Measurements from ENCODE around the gene TECPR1. TPM values are rescaled to one million over a fixed set of nuclear protein-coding genes. Genes with fewer than 3 reads are reported as not detected.

Gene TECPR1
- total RNA-seq, 1 donor from 2014 or later: 174 TPM

GRCh38 chr7:98236355-98237185 is 15.5 kb downstream of the TECPR1 start:
- Mint-ChIP-seq H3K9me3 (ENCODE audit: unreplicated experiment) (peaks cover 7% of the 10 kb centered on the region), H3K4me1 (ENCODE audit: low read depth, unreplicated experiment) (no peaks in the 10 kb centered on the region), H3K36me3 (ENCODE audit: unreplicated experiment) (peaks cover 6% of the 10 kb centered on the region), H3K4me3 (ENCODE audit: unreplicated experiment) (no peak overlapping the region), H3K27ac (ENCODE audit: unreplicated experiment) (no peak overlapping the region), H3K27me3 (ENCODE audit: unreplicated experiment) (no peaks in the 10 kb centered on the region)
- no peak for DNase-seq
- TF ChIP-seq CTCF (IDR thresholded peaks at IDR 0.05; ENCODE audit: partially characterized antibody, unreplicated experiment): no peak

- H3K36me3 Mint-ChIP-seq (ENCODE audit: unreplicated experiment): peaks cover 6% of the 10 kb centered on the region
- H3K27ac Mint-ChIP-seq (ENCODE audit: unreplicated experiment): no peak overlapping the region
Observed at GRCh38 chr7:98235901-98236300, 16.1 kb downstream of the TECPR1 start.

GRCh38 chr7:98234429-98235147 is 17.4 kb downstream of the TECPR1 start:
- H3K27ac Mint-ChIP-seq (ENCODE audit: unreplicated experiment): no peak overlapping the region
- DNase-seq: no peak
- H3K36me3 Mint-ChIP-seq (ENCODE audit: unreplicated experiment): peaks cover 6% of the 10 kb centered on the region
- peaks cover 7% of the 10 kb centered on the region for H3K9me3 Mint-ChIP-seq (ENCODE audit: unreplicated experiment)
- no peaks in the 10 kb centered on the region for H3K4me1 Mint-ChIP-seq (ENCODE audit: low read depth, unreplicated experiment)
- no peak overlapping the region for H3K4me3 Mint-ChIP-seq (ENCODE audit: unreplicated experiment)
- no peaks in the 10 kb centered on the region for H3K27me3 Mint-ChIP-seq (ENCODE audit: unreplicated experiment)
- TF ChIP-seq CTCF (IDR thresholded peaks at IDR 0.05; ENCODE audit: partially characterized antibody, unreplicated experiment): no peak

More at GRCh38 chr7:98235901-98236300, 16.1 kb downstream of the TECPR1 start:
- Mint-ChIP-seq H3K4me3 (ENCODE audit: unreplicated experiment) (no peak overlapping the region), H3K9me3 (ENCODE audit: unreplicated experiment) (peaks cover 7% of the 10 kb centered on the region), H3K4me1 (ENCODE audit: low read depth, unreplicated experiment) (no peaks in the 10 kb centered on the region), H3K27me3 (ENCODE audit: unreplicated experiment) (no peaks in the 10 kb centered on the region)
- TF ChIP-seq CTCF (IDR thresholded peaks at IDR 0.05; ENCODE audit: partially characterized antibody, unreplicated experiment): no peak
- no peak for DNase-seq

GRCh38 chr7:98233219-98234070 is 18.6 kb downstream of the TECPR1 start:
- Mint-ChIP-seq H3K4me3 (ENCODE audit: unreplicated experiment) (no peak overlapping the region), H3K27me3 (ENCODE audit: unreplicated experiment) (no peaks in the 10 kb centered on the region), H3K27ac (ENCODE audit: unreplicated experiment) (peak overlapping the region; percentile 64), H3K4me1 (ENCODE audit: low read depth, unreplicated experiment) (no peaks in the 10 kb centered on the region), H3K9me3 (ENCODE audit: unreplicated experiment) (peaks cover 5% of the 10 kb centered on the region), H3K36me3 (ENCODE audit: unreplicated experiment) (peaks cover 1% of the 10 kb centered on the region)
- DNase-seq: no peak
- no peak for TF ChIP-seq CTCF (IDR thresholded peaks at IDR 0.05; ENCODE audit: partially characterized antibody, unreplicated experiment)

Measured in glutamatergic neuron (in vitro differentiated cells).